ENCODE data around the gene TAF1C.

The TAF1C gene

GRCh38 chr16:84180519-84181140 lies 6.2 kb downstream of the TAF1C start:
- Histone ChIP-seq H3K36me3 (ENCODE audit: control insufficient read depth, insufficient read depth, low read length) (peaks cover 25% of the 10 kb centered on the region), H3K27me3 (replicated peaks; ENCODE audit: control insufficient read depth, insufficient read depth, low read length) (no peaks in the 10 kb centered on the region), H3K4me3 (replicated peaks; ENCODE audit: low read depth, low read length) (no peak overlapping the region)
- no peak for DNase-seq (ENCODE audit: extremely low read depth, insufficient read length)
- TF ChIP-seq, protein P1, sequence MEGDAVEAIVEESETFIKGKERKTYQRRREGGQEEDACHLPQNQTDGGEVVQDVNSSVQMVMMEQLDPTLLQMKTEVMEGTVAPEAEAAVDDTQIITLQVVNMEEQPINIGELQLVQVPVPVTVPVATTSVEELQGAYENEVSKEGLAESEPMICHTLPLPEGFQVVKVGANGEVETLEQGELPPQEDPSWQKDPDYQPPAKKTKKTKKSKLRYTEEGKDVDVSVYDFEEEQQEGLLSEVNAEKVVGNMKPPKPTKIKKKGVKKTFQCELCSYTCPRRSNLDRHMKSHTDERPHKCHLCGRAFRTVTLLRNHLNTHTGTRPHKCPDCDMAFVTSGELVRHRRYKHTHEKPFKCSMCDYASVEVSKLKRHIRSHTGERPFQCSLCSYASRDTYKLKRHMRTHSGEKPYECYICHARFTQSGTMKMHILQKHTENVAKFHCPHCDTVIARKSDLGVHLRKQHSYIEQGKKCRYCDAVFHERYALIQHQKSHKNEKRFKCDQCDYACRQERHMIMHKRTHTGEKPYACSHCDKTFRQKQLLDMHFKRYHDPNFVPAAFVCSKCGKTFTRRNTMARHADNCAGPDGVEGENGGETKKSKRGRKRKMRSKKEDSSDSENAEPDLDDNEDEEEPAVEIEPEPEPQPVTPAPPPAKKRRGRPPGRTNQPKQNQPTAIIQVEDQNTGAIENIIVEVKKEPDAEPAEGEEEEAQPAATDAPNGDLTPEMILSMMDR (IDR thresholded peaks at IDR 0.05; ENCODE audit: insufficient read depth, low read length, poor library complexity, severe bottlenecking) = no peak

DNA sequence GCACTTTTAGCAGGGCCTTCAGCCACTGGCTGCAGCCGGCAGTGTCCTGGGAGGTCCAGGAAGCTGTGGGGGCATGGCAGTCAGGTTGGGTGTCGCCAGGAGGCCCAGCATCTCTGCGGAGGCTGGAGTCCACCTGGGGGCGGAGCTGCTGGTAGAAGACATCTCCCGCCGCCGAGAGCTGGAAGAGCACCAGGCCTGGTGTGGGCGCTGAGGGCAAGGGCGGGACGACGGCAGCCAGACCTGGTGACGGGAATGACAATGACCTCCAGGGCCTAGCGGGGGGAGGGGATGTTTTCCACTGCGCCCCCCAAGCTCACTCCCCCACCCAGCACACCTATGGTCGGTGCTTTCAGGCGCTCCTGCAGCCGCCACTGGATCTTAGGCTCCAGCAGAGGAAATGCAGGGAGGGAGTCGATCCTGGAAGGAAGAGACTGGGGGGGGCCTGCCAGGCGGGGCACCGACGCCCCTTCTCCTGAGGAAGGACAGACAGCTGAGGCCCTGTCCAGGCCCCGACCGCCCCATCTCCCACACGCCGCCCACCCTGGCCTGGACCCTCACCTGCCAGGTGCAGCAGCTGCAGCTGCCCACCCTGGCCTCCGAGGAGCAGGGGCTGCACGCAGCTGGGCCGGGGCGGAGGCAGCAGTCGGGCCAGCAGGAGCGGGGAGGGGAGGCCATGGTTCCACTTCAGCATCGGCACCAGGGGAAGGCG lies 7.1 kb downstream of the TAF1C start:
- Histone ChIP-seq H3K4me3 (replicated peaks; ENCODE audit: low read depth, low read length) (no peak overlapping the region), H3K36me3 (ENCODE audit: control insufficient read depth, insufficient read depth, low read length) (peaks cover 25% of the 10 kb centered on the region), H3K27me3 (replicated peaks; ENCODE audit: control insufficient read depth, insufficient read depth, low read length) (no peaks in the 10 kb centered on the region)
- no peak for DNase-seq (ENCODE audit: extremely low read depth, insufficient read length)
- TF ChIP-seq, protein P1 (IDR thresholded peaks at IDR 0.05; ENCODE audit: insufficient read depth, low read length, poor library complexity, severe bottlenecking) = no peak

- no peak overlapping the region for H3K4me3 ChIP-seq (replicated peaks; ENCODE audit: low read depth, low read length)
- TF ChIP-seq, protein P1 (IDR thresholded peaks at IDR 0.05; ENCODE audit: insufficient read depth, low read length, poor library complexity, severe bottlenecking) = no peak
- peaks cover 24% of the 10 kb centered on the region for H3K36me3 ChIP-seq (ENCODE audit: control insufficient read depth, insufficient read depth, low read length)
- no peaks in the 10 kb centered on the region for H3K27me3 ChIP-seq (replicated peaks; ENCODE audit: control insufficient read depth, insufficient read depth, low read length)
- no peak for DNase-seq (ENCODE audit: extremely low read depth, insufficient read length)
Measured at GRCh38 chr16:84178892-84179611, 7.8 kb downstream of the TAF1C start.

DNA sequence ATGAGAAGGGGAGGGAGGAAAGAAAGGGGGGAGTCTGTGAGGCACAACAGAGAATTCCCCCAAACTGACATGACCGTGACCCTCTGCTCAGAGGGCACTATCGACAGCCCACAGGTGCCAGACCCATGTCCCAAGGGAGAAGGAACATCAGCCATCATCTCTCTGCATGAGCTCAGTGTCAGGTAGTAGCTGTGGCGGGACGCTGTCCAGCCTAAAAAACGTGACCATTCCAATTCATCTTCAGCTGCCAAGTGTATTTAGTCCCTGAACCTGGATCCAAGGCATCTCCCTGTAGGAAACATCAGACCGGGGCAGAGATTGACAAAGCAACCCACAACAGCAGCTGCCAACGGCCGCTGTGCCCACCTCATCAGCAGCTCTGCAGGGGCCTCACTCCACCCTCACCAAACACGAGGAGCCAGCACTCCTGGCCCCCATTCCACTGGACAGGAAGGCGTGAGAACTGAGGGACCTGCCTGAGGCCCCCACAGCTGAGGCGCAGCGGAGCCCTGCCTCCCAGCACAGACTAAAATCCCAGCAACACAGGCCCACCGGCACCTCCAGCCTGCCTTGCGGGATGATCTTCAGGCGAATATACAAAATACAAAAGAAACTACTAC lies 8.6 kb downstream of the TAF1C start:
- Histone ChIP-seq H3K36me3 (ENCODE audit: control insufficient read depth, insufficient read depth, low read length) (peaks cover 21% of the 10 kb centered on the region), H3K27me3 (replicated peaks; ENCODE audit: control insufficient read depth, insufficient read depth, low read length) (no peaks in the 10 kb centered on the region), H3K4me3 (replicated peaks; ENCODE audit: low read depth, low read length) (no peak overlapping the region)
- TF ChIP-seq, protein P1 (IDR thresholded peaks at IDR 0.05; ENCODE audit: insufficient read depth, low read length, poor library complexity, severe bottlenecking) = no peak
- no peak for DNase-seq (ENCODE audit: extremely low read depth, insufficient read length)

DNA sequence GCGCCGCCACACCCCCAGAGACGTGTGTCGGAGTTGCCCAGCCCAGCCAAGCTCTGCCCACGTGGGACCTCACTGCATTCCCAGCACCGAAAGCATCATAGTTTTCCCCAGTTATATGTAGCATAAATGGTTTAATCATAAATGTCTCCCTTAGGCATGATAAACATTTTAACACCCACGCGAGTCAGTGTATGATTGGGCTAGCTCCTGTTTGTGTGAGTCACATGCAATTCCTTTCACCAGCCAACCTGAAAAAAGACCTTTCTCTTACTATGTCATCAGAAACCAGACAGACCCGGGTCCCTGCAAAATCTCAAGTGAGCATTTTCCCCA lies 9.2 kb downstream of the TAF1C start:
- DNase-seq (ENCODE audit: extremely low read depth, insufficient read length) = no peak
- no peak overlapping the region for H3K4me3 ChIP-seq (replicated peaks; ENCODE audit: low read depth, low read length)
- H3K27me3 ChIP-seq (replicated peaks; ENCODE audit: control insufficient read depth, insufficient read depth, low read length) = no peaks in the 10 kb centered on the region
- H3K36me3 ChIP-seq (ENCODE audit: control insufficient read depth, insufficient read depth, low read length) = peaks cover 17% of the 10 kb centered on the region
- TF ChIP-seq, protein P1 (IDR thresholded peaks at IDR 0.05; ENCODE audit: insufficient read depth, low read length, poor library complexity, severe bottlenecking) = no peak
